HEK293T (cell line): ENCODE measurements around the gene SPTBN5.

Experiments
- ELF4 ChIP-seq: fragments of 450-650 bp; IDR thresholded peaks from 2 replicates; pipeline ENCODE4 v1.6.1; 2017; ENCODE audit warnings: antibody characterized with exemption
- SP1 ChIP-seq: fragments of 450-650 bp; IDR thresholded peaks from 2 replicates; pipeline ENCODE4 v1.6.1; 2017

DNA sequence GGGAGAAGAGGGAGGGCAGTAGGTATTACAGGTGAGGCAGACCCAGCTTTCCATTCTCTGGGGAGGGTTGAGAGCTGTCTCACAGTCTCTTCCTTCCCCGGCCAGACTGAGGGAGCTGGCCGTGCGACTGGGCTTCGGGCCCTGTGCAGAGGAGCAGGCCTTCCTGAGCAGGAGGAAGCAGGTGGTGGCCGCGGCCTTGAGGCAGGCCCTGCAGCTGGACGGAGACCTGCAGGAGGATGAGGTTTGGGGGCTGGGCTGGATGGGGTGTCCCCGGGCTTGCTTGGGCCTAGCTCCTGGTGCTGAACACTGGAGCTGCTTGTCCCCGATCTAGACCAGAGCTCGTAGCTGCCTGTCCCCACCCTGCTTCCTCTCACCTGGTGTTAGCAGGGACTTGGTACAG, 50.3 kb downstream of the SPTBN5 start:
- no peak for TF ChIP-seq SP1
- TF ChIP-seq ELF4, result no peak
